ENCODE results near the gene FNDC5. TPM values are rescaled to one million over a fixed set of nuclear protein-coding genes. Genes with fewer than 3 reads are reported as not detected.

FNDC5 gene
- total and polyA plus RNA-seq, 9 of the 15 experiments (the other 6 are each of a cell fraction or from before 2014, with no cell fraction given) = 0.06 to 2.1 (median 0.22) TPM

- peak; percentile 100 for TF ChIP-seq REST (IDR thresholded peaks at IDR 0.05; ENCODE audit: borderline replicate concordance)
- TF ChIP-seq REST (CRISPR knock-in tag; IDR thresholded peaks at IDR 0.05; ENCODE audit: low read depth) = peak; percentile 38
- peak in 1 of 2 experiments; percentile 87; a peak in 2 of 4 replicates for TF ChIP-seq ZNF639 (CRISPR knock-in tag; conservative IDR thresholded peaks at IDR 0.05 in 1 of 2, IDR thresholded peaks at IDR 0.05 in 1 of 2)
- TF ChIP-seq ZNF830 (CRISPR knock-in tag; IDR thresholded peaks at IDR 0.05) = peak; percentile 79; the same call in 1 of the 2 replicates
- TF ChIP-seq ZNF609 (CRISPR knock-in tag; IDR thresholded peaks at IDR 0.05; ENCODE audit: borderline replicate concordance) = peak; percentile 89; the same call in 1 of the 2 replicates
- peak; percentile 55; the same call in 1 of the 2 replicates for TF ChIP-seq CEBPZ (IDR thresholded peaks at IDR 0.05; ENCODE audit: borderline replicate concordance, low read depth, low read length)
Measured at GRCh38 chr1:32817159-32817814, 53.4 kb downstream of the FNDC5 start, which contains the start of the genes S100PBP and YARS1 (continued).

Measured in K562 (cell line).